ENCODE results near the gene CEP290. TPM values are rescaled to one million over a fixed set of nuclear protein-coding genes. Genes with fewer than 3 reads are reported as not detected.

Gene CEP290
- total RNA-seq, 1 experiment from 2014 or later, result 12.8 TPM

DNA sequence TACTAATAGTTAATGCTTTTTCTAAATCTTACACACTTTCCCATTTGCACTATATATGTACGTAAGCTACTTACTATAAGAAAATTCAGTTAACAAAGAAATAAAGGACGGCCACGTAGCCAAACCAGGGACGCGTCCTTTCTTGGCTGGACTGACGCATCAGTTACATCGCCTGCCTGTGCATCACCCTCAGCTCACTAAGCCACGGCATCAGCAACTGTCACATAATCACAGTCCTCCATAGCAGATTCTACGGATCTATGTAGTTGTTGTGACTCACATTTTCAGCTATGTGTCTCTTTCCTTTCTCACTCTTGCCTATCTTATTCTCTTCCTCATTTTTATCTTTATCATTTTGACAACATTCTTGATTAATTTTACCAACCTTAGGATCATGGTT is 74.6 kb downstream of the CEP290 start:
- DNase-seq, result no peak
- Histone ChIP-seq H2AFZ (ENCODE audit: low read length) (no peak overlapping the region), H2BK12ac (ENCODE audit: insufficient read length, low read depth, low read length) (no peak overlapping the region), H3K9me3 (ENCODE audit: control insufficient read depth, low read depth, low read length) (no peaks in the 10 kb centered on the region), H2BK20ac (ENCODE audit: low read depth, low read length, poor library complexity, severe bottlenecking) (no peak overlapping the region), H3K27ac (ENCODE audit: insufficient read length, low read depth, low read length) (no peak overlapping the region), H3K14ac (ENCODE audit: insufficient read depth, low read length) (no peak overlapping the region), H4K8ac (replicated peaks; ENCODE audit: insufficient read length, low read depth, low read length) (no peak overlapping the region), H3K4ac (ENCODE audit: low read depth, low read length) (no peak overlapping the region), H4K20me1 (ENCODE audit: control insufficient read depth, insufficient read depth, insufficient read length) (no peaks in the 10 kb centered on the region), H3K4me2 (ENCODE audit: insufficient read depth, insufficient read length, low read length) (no peak overlapping the region), H3K27me3 (ENCODE audit: insufficient read depth, low read length) (no peaks in the 10 kb centered on the region), H2AK5ac (ENCODE audit: insufficient read length, low read length) (no peak overlapping the region), H2BK5ac (ENCODE audit: insufficient read length, low read length) (no peak overlapping the region), H3K9ac (ENCODE audit: extremely low read depth, insufficient read length, low read length) (no peak overlapping the region), H2BK120ac (ENCODE audit: low read depth, low read length, poor library complexity, severe bottlenecking) (no peak overlapping the region), H3K23ac (ENCODE audit: insufficient read length, low read depth, low read length) (no peak overlapping the region), H3K56ac (ENCODE audit: insufficient read length, low read depth, low read length) (no peak overlapping the region), H2BK15ac (ENCODE audit: low read depth, low read length) (no peak overlapping the region), H3K4me1 (ENCODE audit: insufficient read depth, low read length) (no peaks in the 10 kb centered on the region), H3K79me2 (ENCODE audit: insufficient read depth, low read length) (no peaks in the 10 kb centered on the region), H4K91ac (ENCODE audit: insufficient read length, low read depth, low read length) (no peak overlapping the region), H3K23me2 (ENCODE audit: insufficient read length, low read depth, low read length, poor library complexity, severe bottlenecking) (no peaks in the 10 kb centered on the region), H3K79me1 (ENCODE audit: insufficient read depth, low read depth, low read length, poor library complexity, severe bottlenecking) (no peaks in the 10 kb centered on the region), H3T11ph (ENCODE audit: low read length) (no peak overlapping the region), H4K5ac (ENCODE audit: insufficient read length, low read depth, low read length) (no peak overlapping the region), H3K18ac (ENCODE audit: insufficient read length, low read depth, low read length) (no peak overlapping the region)
- H3K4me1 Mint-ChIP-seq, result no peaks in the 10 kb centered on the region
- H3K36me3 Mint-ChIP-seq (ENCODE audit: insufficient read depth in 1 of 3, low read depth in 3 of 3), result 0 out of 7 replicates have a peak, but pooled peaks cover 0 to 2% (median 0%) of the 10 kb centered on the region in 3 experiments
- no CpG with 5 or more reads among the region's 9 CpGs for WGBS (ENCODE audit: extremely low coverage, insufficient read length, low lambda C conversion rate)
- no peaks in the 10 kb centered on the region for H3K27me3 Mint-ChIP-seq (ENCODE audit: low read depth)
- no peaks in the 10 kb centered on the region for H3K9me3 Mint-ChIP-seq
- peak overlapping the region in 2 of 3 experiments; percentile 27 to 81; a peak in 1 of 7 replicates for H3K27ac Mint-ChIP-seq
- TF ChIP-seq, protein P1, sequence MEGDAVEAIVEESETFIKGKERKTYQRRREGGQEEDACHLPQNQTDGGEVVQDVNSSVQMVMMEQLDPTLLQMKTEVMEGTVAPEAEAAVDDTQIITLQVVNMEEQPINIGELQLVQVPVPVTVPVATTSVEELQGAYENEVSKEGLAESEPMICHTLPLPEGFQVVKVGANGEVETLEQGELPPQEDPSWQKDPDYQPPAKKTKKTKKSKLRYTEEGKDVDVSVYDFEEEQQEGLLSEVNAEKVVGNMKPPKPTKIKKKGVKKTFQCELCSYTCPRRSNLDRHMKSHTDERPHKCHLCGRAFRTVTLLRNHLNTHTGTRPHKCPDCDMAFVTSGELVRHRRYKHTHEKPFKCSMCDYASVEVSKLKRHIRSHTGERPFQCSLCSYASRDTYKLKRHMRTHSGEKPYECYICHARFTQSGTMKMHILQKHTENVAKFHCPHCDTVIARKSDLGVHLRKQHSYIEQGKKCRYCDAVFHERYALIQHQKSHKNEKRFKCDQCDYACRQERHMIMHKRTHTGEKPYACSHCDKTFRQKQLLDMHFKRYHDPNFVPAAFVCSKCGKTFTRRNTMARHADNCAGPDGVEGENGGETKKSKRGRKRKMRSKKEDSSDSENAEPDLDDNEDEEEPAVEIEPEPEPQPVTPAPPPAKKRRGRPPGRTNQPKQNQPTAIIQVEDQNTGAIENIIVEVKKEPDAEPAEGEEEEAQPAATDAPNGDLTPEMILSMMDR (conservative IDR thresholded peaks at IDR 0.05), result no peak
- H3K4me3 Mint-ChIP-seq, result no peak overlapping the region

Data from H9 (cell line).